Colonic mucosa (tissue), 4 donors: ENCODE data around the gene PARVG. TPM values are rescaled to one million over a fixed set of nuclear protein-coding genes. Genes with fewer than 3 reads are reported as not detected.
"Not testable (repeated sequence)": the region's sequence is repeated elsewhere in the genome, so short reads cannot be mapped to it uniquely, and the experiment has no call there.

Experiments used
- DNase-seq: peaks from one replicate; pipeline ENCODE4 v3.0.0-alpha.2; 2020
- H3K27ac ChIP-seq: fragments of 200-600 bp; one replicate; pipeline ENCODE4 v1.8.0; 2021
- H3K27me3 ChIP-seq: fragments of 200-600 bp; one replicate; pipeline ENCODE4 v1.8.0; 2021
- H3K36me3 ChIP-seq: fragments of 200-600 bp; one replicate; pipeline ENCODE4 v1.8.0; 2021
- H3K4me1 ChIP-seq: fragments of 200-600 bp; one replicate; pipeline ENCODE4 v1.8.0; 2021; ENCODE audit warnings: mild to moderate bottlenecking
- H3K4me3 ChIP-seq: fragments of 200-600 bp; one replicate; pipeline ENCODE4 v1.8.0; 2021
- H3K9ac ChIP-seq, 2 donors: one replicate each; pipeline ENCODE4 v1.7.0; 2013; ENCODE audit warnings: control low read depth in 2 of 2, low read depth in 2 of 2, low read length in 2 of 2
- H3K9me3 ChIP-seq: fragments of 200-600 bp; one replicate; pipeline ENCODE4 v1.8.0; 2021
- CTCF ChIP-seq: fragments of 200-600 bp; IDR thresholded peaks from one replicate; pipeline ENCODE4 v1.8.0; 2022; ENCODE audit warnings: antibody characterized with exemption, mild to moderate bottlenecking
- intact Hi-C: fragments of 100-400 bp; cut with DNase I; formaldehyde crosslinking; loops from one replicate; pipeline ENCODE4 v1.14.1; 2022
- total RNA-seq, 2 donors: library from RNA; stranded (reverse); fragmentation: NEBNext Ultra II Directional in 1 of 2; extraction: Animal tissue kit (Norgen Biotek cat#: 25700) in 1 of 2; gene quantifications; one replicate each; pipeline ENCODE4 v1.2.1, GENCODE V29; 2021
- donor health status: healthy.
- donor health status: DM: no; HTN: no; CAD: no.
- donor health status: DM: no; HTN: no; CAD: no.

Gene PARVG
- total RNA-seq, 2 donors from 2014 or later: 2.4 to 4.1 TPM

GRCh38 chr22:44225812-44226211, 45.1 kb downstream of the PARVG start:
- intact Hi-C loops: no loop called here
- H3K9me3 ChIP-seq: no peaks in the 10 kb centered on the region
- no peak overlapping the region for H3K4me3 ChIP-seq
- no peak overlapping the region for H3K9ac ChIP-seq
- no peaks in the 10 kb centered on the region for H3K36me3 ChIP-seq
- no peaks in the 10 kb centered on the region for H3K27me3 ChIP-seq
- H3K4me1 ChIP-seq: no peaks in the 10 kb centered on the region
- TF ChIP-seq CTCF: no peak
- H3K27ac ChIP-seq: no peak overlapping the region
- no peak for DNase-seq

- H3K9ac ChIP-seq: no peak overlapping the region
- H3K9me3 ChIP-seq: no peaks in the 10 kb centered on the region
- H3K27ac ChIP-seq: no peak overlapping the region
- H3K4me1 ChIP-seq: no peaks in the 10 kb centered on the region
- H3K4me3 ChIP-seq: no peak overlapping the region
- H3K27me3 ChIP-seq: no peaks in the 10 kb centered on the region
- H3K36me3 ChIP-seq: no peaks in the 10 kb centered on the region
- DNase-seq: no peak
- intact Hi-C loops: no loop called here
- no peak for TF ChIP-seq CTCF
Observed at GRCh38 chr22:44229331-44229730, 48.6 kb downstream of the PARVG start.

GRCh38 chr22:44229809-44230208, 49.1 kb downstream of the PARVG start:
- Histone ChIP-seq H3K4me1 (no peaks in the 10 kb centered on the region), H3K9ac (no peak overlapping the region), H3K9me3 (no peaks in the 10 kb centered on the region), H3K27ac (no peak overlapping the region), H3K4me3 (no peak overlapping the region), H3K36me3 (no peaks in the 10 kb centered on the region), H3K27me3 (no peaks in the 10 kb centered on the region)
- no peak for DNase-seq
- no peak for TF ChIP-seq CTCF
- intact Hi-C loops: no loop called here

- intact Hi-C loops: no loop called here
- Histone ChIP-seq H3K36me3 (no peaks in the 10 kb centered on the region), H3K27me3 (no peaks in the 10 kb centered on the region), H3K27ac (no peak overlapping the region), H3K4me3 (no peak overlapping the region), H3K9me3 (no peaks in the 10 kb centered on the region), H3K4me1 (no peaks in the 10 kb centered on the region), H3K9ac (no peak overlapping the region)
- no peak for TF ChIP-seq CTCF
- no peak for DNase-seq
Observed at GRCh38 chr22:44231233-44231632, 50.5 kb downstream of the PARVG start.

GRCh38 chr22:44234372-44234771, 53.6 kb downstream of the PARVG start:
- H3K4me1 ChIP-seq, H3K9ac ChIP-seq, H3K27ac ChIP-seq, H3K27me3 ChIP-seq, H3K36me3 ChIP-seq, intact Hi-C loops, DNase-seq, H3K4me3 ChIP-seq, H3K9me3 ChIP-seq: not testable (repeated sequence)

- Histone ChIP-seq H3K4me3 (no peak overlapping the region), H3K27ac (no peak overlapping the region), H3K9ac (no peak overlapping the region), H3K9me3 (no peaks in the 10 kb centered on the region), H3K36me3 (no peaks in the 10 kb centered on the region), H3K4me1 (no peaks in the 10 kb centered on the region), H3K27me3 (no peaks in the 10 kb centered on the region)
- no peak for TF ChIP-seq CTCF
- no peak for DNase-seq
- intact Hi-C loops: no loop called here
Observed at GRCh38 chr22:44237290-44237689, 56.6 kb downstream of the PARVG start.

- DNase-seq, intact Hi-C loops, H3K27ac ChIP-seq, H3K9me3 ChIP-seq, H3K36me3 ChIP-seq, H3K27me3 ChIP-seq, H3K4me1 ChIP-seq, H3K4me3 ChIP-seq, H3K9ac ChIP-seq: not testable (repeated sequence)
Observed at GRCh38 chr22:44241121-44241520, 60.4 kb downstream of the PARVG start.
